ENCODE data around the gene ACAD10. TPM values are rescaled to one million over a fixed set of nuclear protein-coding genes. Genes with fewer than 3 reads are reported as not detected.

The ACAD10 gene
- total RNA-seq (2014; rRNA removed; shearing (Covaris generic)) (13.1 and 15.0 TPM in 2 replicates), total RNA-seq (2022) (33.1 and 35.3 TPM in 2 replicates), Bru-seq, nascent RNA (percentile 49 among the genes with signal in this experiment), BruChase-seq, experiment 1, labeled RNA remaining after a 6-hour chase (percentile 51 among the genes with signal in this experiment), BruChase-seq, experiment 2, labeled RNA remaining after a 2-hour chase (percentile 47 among the genes with signal in this experiment)
- long read RNA-seq, full-length matches to known transcripts = 10 of 40 reads
- long read RNA-seq, partial matches to known transcripts = 6 of 40 reads
- long read RNA-seq, other reads (novel, unspliced or antisense) = 24 of 40 reads

DNA sequence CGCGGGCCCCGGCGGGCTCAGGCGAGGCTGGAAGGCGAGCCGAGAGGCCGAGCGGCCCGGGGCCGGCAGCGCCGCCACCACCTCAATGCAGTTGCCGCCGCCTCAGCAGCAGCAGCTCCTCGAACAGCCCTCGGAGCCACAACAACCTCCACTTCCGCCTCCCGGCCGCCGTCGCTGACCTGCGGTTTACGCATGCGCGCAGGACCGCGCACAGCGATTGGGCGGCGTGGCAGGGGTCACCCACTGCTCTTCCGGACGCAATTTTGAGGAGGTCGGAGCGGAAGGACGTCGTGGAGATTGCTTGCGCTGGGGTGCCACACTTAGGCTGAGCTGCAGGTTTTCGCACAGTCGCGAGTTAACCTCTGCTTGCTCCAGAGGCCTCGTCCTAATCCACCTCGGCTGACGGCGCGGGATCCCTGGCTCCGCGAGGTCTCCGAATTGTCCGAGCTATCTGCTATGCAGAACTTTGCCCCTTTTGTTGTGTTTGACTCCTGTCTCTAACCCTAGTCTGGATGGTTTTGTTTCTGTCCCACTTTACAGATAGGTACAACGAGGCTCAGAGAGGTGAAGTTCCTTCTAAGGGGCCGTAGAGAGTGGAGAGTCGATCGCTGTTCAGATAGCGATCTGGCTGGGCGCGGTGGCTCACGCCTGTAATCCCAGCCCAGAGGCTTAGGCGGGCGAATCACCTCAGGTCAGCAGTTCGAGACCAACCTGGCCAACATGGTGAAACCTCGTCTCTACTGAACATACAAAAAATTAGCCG, at the start of gene ACAD10, which contains the start of gene BRAP:
Gene ACAD10, plus strand, starts transcription at position 243 of the 763 bp plus-strand sequence. CDS start 6,657 bp downstream, outside the sequence.
Gene BRAP, minus strand, starts transcription at position 146 of the 763 bp plus-strand sequence. CDS start 164 bp downstream, outside the sequence.
- Histone ChIP-seq H4K20me1 (ENCODE audit: insufficient read depth, low read length) (peaks cover 11% of the 10 kb centered on the region; the same call in 1 of the 2 replicates), H3K4me1 (ENCODE audit: insufficient read depth, low read length, poor library complexity, severe bottlenecking) (peaks cover 24% of the 10 kb centered on the region), H3K4me3 (ENCODE audit: low read depth, low read length, poor library complexity, severe bottlenecking) (peak within 1 kb of the TSS; percentile 79), H2AFZ (ENCODE audit: low read length) (peak within 1 kb of the TSS; percentile 75), H3K9me2 (ENCODE audit: insufficient read depth, low read length) (no peaks in the 10 kb centered on the region), H3K4me2 (ENCODE audit: low read length) (peak within 1 kb of the TSS; percentile 97), H3K27ac (ENCODE audit: low read depth, low read length, poor library complexity, severe bottlenecking) (peak within 1 kb of the TSS; percentile 63), H3K9me3 (ENCODE audit: low read length) (no peaks in the 10 kb centered on the region), H3K36me3 (ENCODE audit: insufficient read depth, low read length) (peaks cover 24% of the 10 kb centered on the region), H3K79me2 (ENCODE audit: insufficient read depth, low read depth, low read length) (peaks cover 34% of the 10 kb centered on the region)
- ChIA-PET POLR2A (interaction anchor here (0.5 to 1.4 kb wide), 9 partner anchors 9 to 157 kb away, joined by 3 to 5 read pairs (median 3); no protein-coding TSS in a partner anchor), CTCF (ENCODE audit: unreplicated experiment) (no interaction called here)
- DNase-seq (ENCODE audit: low spot score) = peak; percentile 97
- TF ChIP-seq, protein P1, sequence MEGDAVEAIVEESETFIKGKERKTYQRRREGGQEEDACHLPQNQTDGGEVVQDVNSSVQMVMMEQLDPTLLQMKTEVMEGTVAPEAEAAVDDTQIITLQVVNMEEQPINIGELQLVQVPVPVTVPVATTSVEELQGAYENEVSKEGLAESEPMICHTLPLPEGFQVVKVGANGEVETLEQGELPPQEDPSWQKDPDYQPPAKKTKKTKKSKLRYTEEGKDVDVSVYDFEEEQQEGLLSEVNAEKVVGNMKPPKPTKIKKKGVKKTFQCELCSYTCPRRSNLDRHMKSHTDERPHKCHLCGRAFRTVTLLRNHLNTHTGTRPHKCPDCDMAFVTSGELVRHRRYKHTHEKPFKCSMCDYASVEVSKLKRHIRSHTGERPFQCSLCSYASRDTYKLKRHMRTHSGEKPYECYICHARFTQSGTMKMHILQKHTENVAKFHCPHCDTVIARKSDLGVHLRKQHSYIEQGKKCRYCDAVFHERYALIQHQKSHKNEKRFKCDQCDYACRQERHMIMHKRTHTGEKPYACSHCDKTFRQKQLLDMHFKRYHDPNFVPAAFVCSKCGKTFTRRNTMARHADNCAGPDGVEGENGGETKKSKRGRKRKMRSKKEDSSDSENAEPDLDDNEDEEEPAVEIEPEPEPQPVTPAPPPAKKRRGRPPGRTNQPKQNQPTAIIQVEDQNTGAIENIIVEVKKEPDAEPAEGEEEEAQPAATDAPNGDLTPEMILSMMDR (conservative IDR thresholded peaks at IDR 0.05; ENCODE audit: low read length) = no peak
- no peak for TF ChIP-seq EZH2phosphoT487 (IDR thresholded peaks at IDR 0.05; ENCODE audit: borderline replicate concordance, low read depth, low read length)
- BruUV-seq (replicated peaks) = TSS peak; percentile 90
- intact Hi-C loops (cut with micrococcal nuclease; ENCODE audit: unreplicated experiment) = loop anchor here (1.0 to 10.0 kb wide), 3 partner anchors 67 to 281 kb away; partner anchors contain the start of gene SH2B3

DNA sequence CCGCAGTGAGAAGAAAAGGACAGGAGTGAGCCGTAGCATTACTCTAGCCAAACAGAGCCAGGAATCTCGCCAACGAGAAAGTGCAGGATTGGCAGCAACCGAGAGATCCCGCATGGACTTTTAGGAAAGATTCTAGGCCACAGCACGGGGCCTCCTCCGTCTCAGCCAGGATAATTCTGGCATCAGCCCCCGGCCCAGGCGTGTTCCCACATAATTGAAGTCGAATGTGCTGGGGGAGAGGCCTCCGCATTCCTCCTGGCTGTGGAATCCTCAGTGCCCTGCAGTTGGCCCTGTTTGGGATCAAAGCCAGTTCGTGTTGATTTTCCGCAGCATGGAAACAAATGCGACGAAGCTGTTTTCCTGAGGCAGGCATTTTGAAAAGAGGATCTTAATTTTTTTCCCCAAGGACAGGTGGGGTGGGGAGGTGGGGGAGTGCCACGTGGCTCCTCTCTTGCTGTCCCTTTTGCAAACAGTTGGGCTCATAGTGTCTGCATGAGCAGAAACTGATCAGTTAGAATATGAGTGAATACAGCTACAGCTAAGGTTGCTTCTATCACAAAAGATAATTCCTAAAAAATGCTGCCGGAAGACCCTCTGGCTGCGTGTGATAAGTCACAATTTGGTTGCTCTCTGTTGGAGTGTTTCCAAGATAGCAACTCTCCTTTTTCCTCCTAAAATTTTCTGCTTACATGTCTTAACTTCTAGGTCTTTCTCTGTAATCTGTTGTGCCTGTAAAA, 49.5 kb upstream of the ACAD10 start:
- H3K9me3 ChIP-seq (ENCODE audit: low read length) = no peaks in the 10 kb centered on the region
- no peak overlapping the region for H3K27ac ChIP-seq (ENCODE audit: low read depth, low read length, poor library complexity, severe bottlenecking)
- H3K79me2 ChIP-seq (ENCODE audit: insufficient read depth, low read depth, low read length) = no peaks in the 10 kb centered on the region
- no peaks in the 10 kb centered on the region for H3K4me1 ChIP-seq (ENCODE audit: insufficient read depth, low read length, poor library complexity, severe bottlenecking)
- H2AFZ ChIP-seq (ENCODE audit: low read length) = no peak overlapping the region
- DNase-seq (ENCODE audit: low spot score) = no peak
- CTCF ChIA-PET (ENCODE audit: unreplicated experiment) = interaction anchor here (0.5 kb wide), 1 partner anchor 184 kb away, joined by 3 read pairs; no protein-coding TSS in a partner anchor
- no peaks in the 10 kb centered on the region for H4K20me1 ChIP-seq (ENCODE audit: insufficient read depth, low read length)
- H3K4me2 ChIP-seq (ENCODE audit: low read length) = no peak overlapping the region
- BruUV-seq (replicated peaks) = no TSS peak
- H3K36me3 ChIP-seq (ENCODE audit: insufficient read depth, low read length) = no peaks in the 10 kb centered on the region; the same call in 1 of the 2 replicates
- no peaks in the 10 kb centered on the region for H3K9me2 ChIP-seq (ENCODE audit: insufficient read depth, low read length)
- intact Hi-C loops (cut with micrococcal nuclease; ENCODE audit: unreplicated experiment) = no loop called here
- TF ChIP-seq, protein P1 (conservative IDR thresholded peaks at IDR 0.05; ENCODE audit: low read length) = no peak
- TF ChIP-seq EZH2phosphoT487 (IDR thresholded peaks at IDR 0.05; ENCODE audit: borderline replicate concordance, low read depth, low read length) = no peak
- no peak overlapping the region for H3K4me3 ChIP-seq (ENCODE audit: low read depth, low read length, poor library complexity, severe bottlenecking)
- POLR2A ChIA-PET = no interaction called here
